WTC11 (cell line): Measurements from ENCODE around the gene SMAD7. TPM values are rescaled to one million over a fixed set of nuclear protein-coding genes. Genes with fewer than 3 reads are reported as not detected.

ENCODE experiments used
- ATAC-seq: fragments of 200-7000 bp; cut with Tn5 transposase; 2 replicates; pipeline ENCODE4 v1.10.0; 2021; ENCODE audit warnings: mild to moderate bottlenecking, moderate library complexity
- CTCF ChIA-PET: fragments of 300-600 bp; sonication (Branson Sonifier 250); formaldehyde crosslinking; loops from one replicate; lab custom pipeline; 2021; ENCODE audit warnings: antibody characterized with exemption; lab: Charles Lee
- POLR2A ChIA-PET: fragments of 350-600 bp; sonication (Branson Sonifier 250); formaldehyde crosslinking; loops from one replicate; lab custom pipeline; 2021; ENCODE audit warnings: antibody characterized with exemption; lab: Charles Lee
- DNase-seq: peaks from one replicate; pipeline ENCODE4 v3.0.0; 2021; ENCODE audit warnings: low spot score
- H3K27ac Mint-ChIP-seq: 2 replicates; pipeline ENCODE4 v1.8.0; 2021; ENCODE audit warnings: mixed read lengths
- H3K27me3 Mint-ChIP-seq: 2 replicates; pipeline ENCODE4 v1.8.0; 2021; ENCODE audit warnings: low read depth, mild to moderate bottlenecking, moderate library complexity, mixed read lengths
- H3K36me3 Mint-ChIP-seq: 2 replicates; pipeline ENCODE4 v1.8.0; 2021; ENCODE audit warnings: mixed read lengths
- H3K4me1 Mint-ChIP-seq: 2 replicates; pipeline ENCODE4 v1.8.0; 2022; ENCODE audit warnings: mixed read lengths
- H3K4me3 Mint-ChIP-seq: 2 replicates; pipeline ENCODE4 v1.8.0; 2021; ENCODE audit warnings: mild to moderate bottlenecking, moderate library complexity, mixed read lengths
- H3K9me3 Mint-ChIP-seq: 2 replicates; pipeline ENCODE4 v1.8.0; 2021; ENCODE audit warnings: mixed read lengths
- ATF6 ChIP-seq: sonication (generic); formaldehyde crosslinking; IDR thresholded peaks from 2 replicates; pipeline ENCODE4 v1.8.1; 2023; ENCODE audit warnings: mild to moderate bottlenecking, missing genetic modification reagents
- E2F1 ChIP-seq: sonication (generic); formaldehyde crosslinking; IDR thresholded peaks from 2 replicates; pipeline ENCODE4 v1.8.0; 2022; ENCODE audit warnings: mild to moderate bottlenecking, missing genetic modification reagents
- FOXK1 ChIP-seq: sonication (generic); formaldehyde crosslinking; IDR thresholded peaks from 2 replicates; pipeline ENCODE4 v1.8.0; 2022; ENCODE audit warnings: mild to moderate bottlenecking, moderate library complexity, missing genetic modification reagents
- GRHL2 ChIP-seq: fragments of 250-450 bp; sonication (Bioruptor Pico); IDR thresholded peaks from 2 replicates; pipeline ENCODE4 v1.8.0; 2022; ENCODE audit warnings: mild to moderate bottlenecking, moderate library complexity; ENCODE audit not compliant: insufficient replicate concordance, severe bottlenecking
- GTF2I ChIP-seq: fragments of 250-450 bp; sonication (Bioruptor Pico); conservative IDR thresholded peaks from 2 replicates; pipeline ENCODE4 v1.4.0; 2021; ENCODE audit warnings: mild to moderate bottlenecking
- KAT7 ChIP-seq: sonication (generic); formaldehyde crosslinking; IDR thresholded peaks from 2 replicates; pipeline ENCODE4 v1.8.1; 2023; ENCODE audit warnings: missing genetic modification reagents, mild to moderate bottlenecking, borderline replicate concordance
- PRDM15 ChIP-seq: sonication (generic); formaldehyde crosslinking; IDR thresholded peaks from 2 replicates; pipeline ENCODE4 v1.8.0; 2022; ENCODE audit warnings: missing genetic modification reagents
- RELA ChIP-seq: sonication (generic); formaldehyde crosslinking; IDR thresholded peaks from 2 replicates; pipeline ENCODE4 v1.8.1; 2022; ENCODE audit warnings: missing genetic modification reagents, mild to moderate bottlenecking, borderline replicate concordance
- TP53 ChIP-seq: sonication (generic); formaldehyde crosslinking; IDR thresholded peaks from 2 replicates; pipeline ENCODE4 v1.8.1; 2023; ENCODE audit warnings: mild to moderate bottlenecking, missing genetic modification reagents
- ZBTB21 ChIP-seq: sonication (generic); formaldehyde crosslinking; IDR thresholded peaks from 2 replicates; pipeline ENCODE4 v1.8.1; 2023; ENCODE audit warnings: mild to moderate bottlenecking, missing genetic modification reagents, borderline replicate concordance
- ZNF219 ChIP-seq: sonication (generic); formaldehyde crosslinking; IDR thresholded peaks from 2 replicates; pipeline ENCODE4 v1.8.0; 2023; ENCODE audit warnings: missing genetic modification reagents, mild to moderate bottlenecking, borderline replicate concordance
- ZNF396 ChIP-seq: fragments of 250-450 bp; sonication (Bioruptor Pico); IDR thresholded peaks from 2 replicates; pipeline ENCODE4 v1.8.0; 2021; ENCODE audit warnings: mild to moderate bottlenecking, moderate library complexity, borderline replicate concordance
- total RNA-seq: library from RNA; stranded (reverse); gene quantifications from 3 replicates; pipeline ENCODE4 v1.2.3, GENCODE V29; 2021
- TF ChIP-seq, protein P1 (sequence below): sonication (generic); formaldehyde crosslinking; IDR thresholded peaks from 2 replicates; pipeline ENCODE4 v1.8.1; 2023; ENCODE audit warnings: mild to moderate bottlenecking, moderate library complexity, missing genetic modification reagents

Gene SMAD7
- total RNA-seq, 1 experiment from 2014 or later, result 44.7 TPM

- no peaks in the 10 kb centered on the region for H3K36me3 Mint-ChIP-seq
- DNase-seq (no peak), ATAC-seq (no peak)
- ChIA-PET CTCF (interaction anchor here (1.3 kb wide), 1 partner anchor 12 kb away, joined by 5 read pairs; no protein-coding TSS in a partner anchor), POLR2A (no interaction called here)
- peaks cover 5% of the 10 kb centered on the region for H3K27me3 Mint-ChIP-seq
- no peaks in the 10 kb centered on the region for H3K9me3 Mint-ChIP-seq
- H3K4me3 Mint-ChIP-seq, result no peak overlapping the region
- peak overlapping the region; percentile 63 for H3K27ac Mint-ChIP-seq
- peaks cover 73% of the 10 kb centered on the region for H3K4me1 Mint-ChIP-seq
- TF ChIP-seq FOXK1 (CRISPR knock-in tag) (no peak), ATF6 (no peak), GRHL2 (no peak), GTF2I (CRISPR knock-in tag) (no peak), ZNF219 (CRISPR knock-in tag) (no peak), RELA (no peak), TP53 (CRISPR knock-in tag) (no peak), ZNF396 (CRISPR knock-in tag) (no peak), PRDM15 (CRISPR knock-in tag) (no peak), E2F1 (CRISPR knock-in tag) (no peak)
- TF ChIP-seq, protein P1, sequence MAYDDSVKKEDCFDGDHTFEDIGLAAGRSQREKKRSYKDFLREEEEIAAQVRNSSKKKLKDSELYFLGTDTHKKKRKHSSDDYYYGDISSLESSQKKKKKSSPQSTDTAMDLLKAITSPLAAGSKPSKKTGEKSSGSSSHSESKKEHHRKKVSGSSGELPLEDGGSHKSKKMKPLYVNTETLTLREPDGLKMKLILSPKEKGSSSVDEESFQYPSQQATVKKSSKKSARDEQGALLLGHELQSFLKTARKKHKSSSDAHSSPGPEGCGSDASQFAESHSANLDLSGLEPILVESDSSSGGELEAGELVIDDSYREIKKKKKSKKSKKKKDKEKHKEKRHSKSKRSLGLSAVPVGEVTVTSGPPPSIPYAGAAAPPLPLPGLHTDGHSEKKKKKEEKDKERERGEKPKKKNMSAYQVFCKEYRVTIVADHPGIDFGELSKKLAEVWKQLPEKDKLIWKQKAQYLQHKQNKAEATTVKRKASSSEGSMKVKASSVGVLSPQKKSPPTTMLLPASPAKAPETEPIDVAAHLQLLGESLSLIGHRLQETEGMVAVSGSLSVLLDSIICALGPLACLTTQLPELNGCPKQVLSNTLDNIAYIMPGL, result no peak
Observed at GRCh38 chr18:48956356-48956755, 5.6 kb upstream of the SMAD7 start.

DNA sequence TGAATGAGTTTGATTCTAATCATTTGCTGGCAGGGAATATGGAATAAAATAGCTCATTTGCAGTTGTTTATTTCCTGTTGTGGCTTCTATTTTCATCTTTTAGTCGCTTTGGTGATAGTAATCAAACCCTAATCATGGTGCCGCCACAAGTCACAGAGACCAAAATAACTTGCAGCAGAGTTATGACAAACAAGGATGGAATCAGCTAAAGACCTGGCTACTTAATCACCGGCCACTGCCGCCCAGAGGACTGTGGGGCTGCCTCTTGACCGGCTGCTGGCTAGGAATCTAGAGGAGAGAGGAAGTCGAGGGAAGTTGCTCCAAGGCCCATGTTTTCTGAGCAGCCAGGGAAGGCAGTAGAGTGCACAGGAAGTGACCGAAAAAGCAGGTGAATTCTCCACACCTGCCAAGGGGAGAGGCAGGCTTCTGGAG is 5.1 kb upstream of the SMAD7 start:
- POLR2A ChIA-PET, result no interaction called here
- Mint-ChIP-seq H3K9me3 (no peaks in the 10 kb centered on the region), H3K27ac (peak overlapping the region; percentile 63), H3K4me1 (peaks cover 68% of the 10 kb centered on the region), H3K4me3 (no peak overlapping the region), H3K27me3 (peaks cover 5% of the 10 kb centered on the region), H3K36me3 (no peaks in the 10 kb centered on the region)
- TF ChIP-seq ZBTB21 (CRISPR knock-in tag), result no peak
- TF ChIP-seq PRDM15 (CRISPR knock-in tag), result peak; percentile 94
- TF ChIP-seq KAT7 (CRISPR knock-in tag), result no peak
- 0 out of 2 replicates have a peak, but pooled peaks have one; percentile 0 for ATAC-seq
- no peak for DNase-seq
- CTCF ChIA-PET, result interaction anchor here (0.8 to 2.0 kb wide), 4 partner anchors 12 to 28 kb away, joined by 4 to 6 read pairs (median 4); no protein-coding TSS in a partner anchor
